Measurements from ENCODE around the gene TNFRSF19. TPM values are rescaled to one million over a fixed set of nuclear protein-coding genes. Genes with fewer than 3 reads are reported as not detected.

TNFRSF19 gene
- total and polyA plus RNA-seq, 2 of the 8 experiments (the other 6 are each of a cell fraction or from before 2014, with no cell fraction given) = 0.50 to 0.95 TPM

DNA sequence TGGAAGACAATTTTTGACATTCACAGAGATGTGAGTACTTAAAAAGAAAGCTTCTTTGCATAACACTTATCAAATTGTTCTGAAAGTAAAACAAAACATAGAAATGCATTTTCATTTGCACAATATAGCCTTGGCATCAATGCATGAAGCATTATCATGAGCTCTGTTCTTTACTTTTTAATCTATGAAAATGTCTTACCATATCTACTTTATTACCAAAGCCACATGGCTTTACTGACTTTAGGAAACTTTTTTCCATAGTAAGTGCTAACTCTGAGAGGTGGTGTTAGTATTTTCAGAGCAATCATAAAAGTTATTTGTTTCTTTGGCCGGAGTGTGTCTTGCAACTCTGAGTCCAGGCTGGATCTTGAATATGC, 10.5 kb downstream of the TNFRSF19 start (continued):
- TF ChIP-seq GTF2F1 (IDR thresholded peaks at IDR 0.05; ENCODE audit: borderline replicate concordance, low read depth, low read length) = no peak

GRCh38 chr13:23583491-23583890, 13.3 kb downstream of the TNFRSF19 start:
- POLR2A ChIA-PET (ENCODE audit: partially characterized antibody) = no interaction called here
- no peaks in the 10 kb centered on the region for H3K79me2 ChIP-seq (ENCODE audit: control insufficient read depth in 1 of 2, insufficient read depth in 2 of 2, low read length in 2 of 2)
- CTCF ChIA-PET (ENCODE audit: partially characterized antibody) = interaction anchor here (1.1 kb wide), 1 partner anchor 9 kb away, joined by 3 read pairs; no protein-coding TSS in a partner anchor

More at GRCh38 chr13:23583491-23583890, 13.3 kb downstream of the TNFRSF19 start:
- Histone ChIP-seq H3K4me1 (replicated peaks in 1 of 4; ENCODE audit: control insufficient read depth in 3 of 4, insufficient read depth in 4 of 4, low read length in 3 of 4) (peaks cover 0 to 1% (median 0%) of the 10 kb centered on the region in 4 experiments; a peak in 3 of 7 replicates), H2BK120ac (replicated peaks; ENCODE audit: low read depth, low read length) (no peak overlapping the region), H4K91ac (replicated peaks; ENCODE audit: insufficient read length, low read length) (no peak overlapping the region), H4K8ac (ENCODE audit: extremely low read depth, insufficient read depth, low read length) (no peak overlapping the region), H3K18ac (ENCODE audit: extremely low read depth, low read length) (no peak overlapping the region), H3K23me2 (ENCODE audit: low read depth, low read length) (peaks cover 5% of the 10 kb centered on the region; the same call in 1 of the 2 replicates), H3K4me3 (ENCODE audit: extremely low read depth in 1 of 4, insufficient read depth in 2 of 4, low read depth in 3 of 4, low read length in 4 of 4) (no peak overlapping the region), H3K79me1 (ENCODE audit: low read depth, low read length) (no peaks in the 10 kb centered on the region), H2BK15ac (ENCODE audit: low read length) (no peak overlapping the region), H2BK5ac (ENCODE audit: low read depth, low read length) (no peak overlapping the region), H3K4ac (replicated peaks; ENCODE audit: insufficient read length, low read depth, low read length) (no peak overlapping the region), H2BK12ac (ENCODE audit: low read depth, low read length) (no peak overlapping the region), H2AK5ac (ENCODE audit: low read depth, low read length) (no peak overlapping the region), H3K4me2 (ENCODE audit: insufficient read depth in 1 of 2, low read depth in 2 of 2, low read length in 2 of 2) (no peak overlapping the region), H3K9ac (replicated peaks in 1 of 4; ENCODE audit: extremely low read depth in 1 of 4, low read depth in 3 of 4, low read length in 3 of 4) (no peak overlapping the region), H3K56ac (replicated peaks; ENCODE audit: insufficient read length, low read depth, low read length) (no peak overlapping the region), H3K9me3 (ENCODE audit: insufficient read depth in 2 of 2, low read depth in 1 of 2, low read length in 1 of 2) (no peaks in the 10 kb centered on the region), H3K36me3 (ENCODE audit: control insufficient read depth in 2 of 4, insufficient read depth in 4 of 4, low read length in 3 of 4) (no peaks in the 10 kb centered on the region), H3K14ac (ENCODE audit: insufficient read length) (no peak overlapping the region), H2BK20ac (ENCODE audit: low read length) (no peak overlapping the region), H3K23ac (ENCODE audit: insufficient read length) (no peak overlapping the region), H3K27ac (ENCODE audit: low read depth, low read length) (no peak overlapping the region), H4K20me1 (replicated peaks in 1 of 2; ENCODE audit: control insufficient read depth in 1 of 2, insufficient read depth in 2 of 2, low read length in 2 of 2) (no peaks in the 10 kb centered on the region), H2AFZ (ENCODE audit: low read length) (no peak overlapping the region), H4K5ac (ENCODE audit: insufficient read length, low read depth, low read length) (no peak overlapping the region), H3K27me3 (replicated peaks in 1 of 4; ENCODE audit: control insufficient read depth in 3 of 4, extremely low read depth in 1 of 4, insufficient read depth in 3 of 4, low read length in 3 of 4) (peaks cover 0 to 18% (median 13%) of the 10 kb centered on the region in 4 experiments; a peak in 5 of 7 replicates)
- no peak for TF ChIP-seq CBX8 (IDR thresholded peaks at IDR 0.05; ENCODE audit: borderline replicate concordance, low read depth, low read length)
- TF ChIP-seq CBX5 (IDR thresholded peaks at IDR 0.05; ENCODE audit: low read depth, low read length) = no peak
- no peak for TF ChIP-seq E2F6 (IDR thresholded peaks at IDR 0.05)
- DNase-seq (ENCODE audit: low read depth in 1 of 2, low spot score in 2 of 2) = no peak
- FAIRE-seq = no peak
